ENCODE results near the gene BCL3. TPM values are rescaled to one million over a fixed set of nuclear protein-coding genes. Genes with fewer than 3 reads are reported as not detected.

BCL3 gene
- total RNA-seq, 1 donor from 2014 or later: 19.1 TPM

GRCh38 chr19:44759083-44759804 is 10.7 kb downstream of the BCL3 start:
- peaks cover 8% of the 10 kb centered on the region for H3K36me3 ChIP-seq (ENCODE audit: control insufficient read depth, insufficient read depth, low read length)
- no peaks in the 10 kb centered on the region for H3K27me3 ChIP-seq (ENCODE audit: control insufficient read depth, insufficient read depth, low read length)
- DNase-seq (ENCODE audit: low read depth): no peak
- TF ChIP-seq CTCF (IDR thresholded peaks at IDR 0.05; ENCODE audit: insufficient read depth, low read length, poor library complexity, severe bottlenecking): no peak
- no peak overlapping the region for H3K4me3 ChIP-seq (ENCODE audit: low read depth, low read length)

GRCh38 chr19:44762038-44762437 is 13.5 kb downstream of the BCL3 start:
- H3K27me3 ChIP-seq (ENCODE audit: control insufficient read depth, insufficient read depth, low read length): no peaks in the 10 kb centered on the region
- peaks cover 6% of the 10 kb centered on the region for H3K36me3 ChIP-seq (ENCODE audit: control insufficient read depth, insufficient read depth, low read length)
- no peak overlapping the region for H3K4me3 ChIP-seq (ENCODE audit: low read depth, low read length)
- no peak for TF ChIP-seq CTCF (IDR thresholded peaks at IDR 0.05; ENCODE audit: insufficient read depth, low read length, poor library complexity, severe bottlenecking)
- DNase-seq (ENCODE audit: low read depth): no peak

- no peak for DNase-seq (ENCODE audit: low read depth)
- Histone ChIP-seq H3K27me3 (ENCODE audit: control insufficient read depth, insufficient read depth, low read length) (no peaks in the 10 kb centered on the region), H3K36me3 (ENCODE audit: control insufficient read depth, insufficient read depth, low read length) (no peaks in the 10 kb centered on the region), H3K4me3 (ENCODE audit: low read depth, low read length) (no peak overlapping the region)
- no peak for TF ChIP-seq CTCF (IDR thresholded peaks at IDR 0.05; ENCODE audit: insufficient read depth, low read length, poor library complexity, severe bottlenecking)
Observed at GRCh38 chr19:44765033-44765948, 16.8 kb downstream of the BCL3 start.

GRCh38 chr19:44765949-44766335 is 17.4 kb downstream of the BCL3 start:
- no peak for TF ChIP-seq CTCF (IDR thresholded peaks at IDR 0.05; ENCODE audit: insufficient read depth, low read length, poor library complexity, severe bottlenecking)
- H3K4me3 ChIP-seq (ENCODE audit: low read depth, low read length): no peak overlapping the region
- H3K36me3 ChIP-seq (ENCODE audit: control insufficient read depth, insufficient read depth, low read length): no peaks in the 10 kb centered on the region
- no peaks in the 10 kb centered on the region for H3K27me3 ChIP-seq (ENCODE audit: control insufficient read depth, insufficient read depth, low read length)
- no peak for DNase-seq (ENCODE audit: low read depth)

- H3K36me3 ChIP-seq (ENCODE audit: control insufficient read depth, insufficient read depth, low read length): no peaks in the 10 kb centered on the region
- no peak for TF ChIP-seq CTCF (IDR thresholded peaks at IDR 0.05; ENCODE audit: insufficient read depth, low read length, poor library complexity, severe bottlenecking)
- DNase-seq (ENCODE audit: low read depth): no peak
- H3K27me3 ChIP-seq (ENCODE audit: control insufficient read depth, insufficient read depth, low read length): no peaks in the 10 kb centered on the region
- H3K4me3 ChIP-seq (ENCODE audit: low read depth, low read length): no peak overlapping the region
Observed at GRCh38 chr19:44767295-44768180, 19.0 kb downstream of the BCL3 start.
